DMS 273 (cell line): ENCODE data around the gene DHDH.
A peak's percentile ranks its signal among the peaks of the same experiment; 100 is the strongest.

Experiments
- DNase-seq: peaks from one replicate; lab custom pipeline; 2025; ENCODE audit not compliant: unreplicated experiment; lab: John Stamatoyannopoulos, UW

The DHDH gene

DNA sequence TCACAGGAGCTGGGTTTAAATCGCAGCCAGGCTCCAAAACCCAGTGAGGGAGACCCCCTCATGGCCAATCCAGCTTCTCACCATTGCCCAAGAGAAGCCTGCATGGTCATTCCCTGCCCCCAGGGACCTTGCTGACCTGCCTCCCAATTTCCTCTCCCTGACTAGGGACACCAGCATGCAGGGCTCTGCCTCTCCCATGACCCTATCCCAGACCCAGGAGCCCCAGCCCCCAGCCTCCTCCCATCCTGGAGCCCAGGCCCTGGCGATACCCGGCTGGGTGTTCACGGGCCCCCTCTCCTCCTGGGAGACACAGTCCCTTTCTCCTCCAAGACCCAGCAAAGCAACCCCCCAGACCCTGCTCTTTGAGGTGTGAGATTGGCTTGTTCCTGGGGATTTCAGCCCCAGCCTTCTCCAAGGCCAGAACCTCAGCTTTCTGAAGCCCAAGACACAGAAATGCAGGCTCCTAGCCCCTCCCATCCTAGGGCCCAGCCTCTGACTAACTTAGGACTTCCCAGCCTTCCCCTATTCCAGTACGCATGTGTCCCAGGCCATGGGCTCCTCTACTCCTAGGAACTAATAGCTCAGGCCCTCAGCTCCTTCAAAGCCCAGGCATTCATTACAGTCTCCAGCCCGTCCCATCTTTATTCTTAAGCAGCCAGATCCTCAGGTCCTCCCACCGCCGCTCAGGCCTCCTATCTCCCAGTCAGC is 58.5 kb downstream of the DHDH start:
- DNase-seq, result peak; percentile 77

DNA sequence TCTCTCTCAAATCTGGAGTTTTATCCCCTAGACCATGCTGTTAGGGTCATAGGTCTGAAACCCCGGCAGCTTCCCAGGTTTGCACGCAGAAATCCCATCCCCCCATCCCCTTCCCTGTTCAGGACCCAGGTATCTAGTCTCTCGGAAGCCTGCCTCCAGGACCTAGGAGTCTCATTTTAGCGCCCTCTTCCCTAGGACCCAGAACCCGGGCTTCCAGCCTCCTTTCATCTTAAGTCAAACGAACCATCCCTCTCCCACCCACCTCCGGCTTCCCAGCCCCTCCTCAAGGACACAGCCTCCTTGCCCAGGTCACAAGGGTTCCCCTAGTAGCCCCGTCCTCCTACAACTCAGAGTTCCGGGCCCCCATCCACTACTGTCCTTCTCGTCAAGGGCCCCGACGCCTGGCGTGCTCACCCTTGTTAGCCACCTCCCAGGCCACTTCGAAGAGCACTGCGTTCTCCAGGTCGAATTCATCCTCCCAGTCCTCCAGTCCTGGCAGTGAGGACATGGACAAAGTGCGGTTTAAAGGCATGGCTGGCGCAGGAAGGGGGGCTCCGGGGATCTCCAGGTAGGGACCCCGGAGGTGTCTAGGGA is 59.2 kb downstream of the DHDH start:
- peak; percentile 66 for DNase-seq

DNA sequence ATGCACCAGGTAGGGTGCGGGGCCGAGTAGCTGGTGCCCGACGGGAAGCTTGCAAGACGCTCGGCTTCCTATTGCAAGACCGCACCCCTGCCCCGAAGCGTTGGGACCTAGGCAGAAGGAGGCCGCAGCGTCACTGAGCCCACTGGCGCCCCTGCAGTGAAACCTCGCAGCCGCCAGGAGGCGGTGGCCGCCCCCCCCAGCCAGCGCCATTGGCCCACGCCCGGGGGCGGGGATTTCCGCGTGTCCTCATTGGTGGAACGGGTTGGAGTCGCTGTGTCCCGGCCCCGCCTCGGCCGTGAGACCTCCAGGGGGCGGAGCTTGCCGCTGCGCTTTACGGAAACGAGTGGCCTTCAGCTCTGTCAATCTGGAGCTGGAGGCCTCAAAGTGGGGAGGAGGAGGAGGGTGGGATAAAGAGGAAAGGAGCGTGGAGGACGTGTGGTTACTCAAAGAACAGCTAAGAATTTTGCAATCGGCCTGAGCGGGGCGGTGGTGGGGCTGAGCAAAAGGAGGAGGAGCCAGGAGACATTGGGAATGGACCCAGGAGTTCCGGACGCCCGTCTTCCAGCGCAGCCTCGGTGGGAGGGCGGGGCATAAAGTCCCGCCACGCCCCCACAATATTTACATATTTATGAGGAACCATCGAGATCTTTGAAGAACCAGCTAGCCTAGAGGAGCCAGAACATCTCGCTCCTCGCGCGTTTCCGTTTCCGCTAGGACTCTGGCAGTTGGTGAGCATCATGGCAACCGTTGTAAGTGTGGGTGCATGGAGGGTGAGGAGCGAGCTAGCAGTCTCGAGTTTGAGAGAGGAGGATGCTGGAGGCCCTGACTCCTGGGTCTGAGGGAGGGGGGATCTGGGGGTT is 59.9 kb downstream of the DHDH start, which contains the start of the genes GYS1 and RUVBL2:
Gene GYS1 (minus strand): TSS at position 135 of the 860 bp plus-strand sequence. CDS start 197 bp downstream, outside the sequence.
Gene RUVBL2 (plus strand): TSS at position 713 of the 860 bp plus-strand sequence. CDS start 25 bp downstream, at position 738.
- DNase-seq, result peak; percentile 100

DNA sequence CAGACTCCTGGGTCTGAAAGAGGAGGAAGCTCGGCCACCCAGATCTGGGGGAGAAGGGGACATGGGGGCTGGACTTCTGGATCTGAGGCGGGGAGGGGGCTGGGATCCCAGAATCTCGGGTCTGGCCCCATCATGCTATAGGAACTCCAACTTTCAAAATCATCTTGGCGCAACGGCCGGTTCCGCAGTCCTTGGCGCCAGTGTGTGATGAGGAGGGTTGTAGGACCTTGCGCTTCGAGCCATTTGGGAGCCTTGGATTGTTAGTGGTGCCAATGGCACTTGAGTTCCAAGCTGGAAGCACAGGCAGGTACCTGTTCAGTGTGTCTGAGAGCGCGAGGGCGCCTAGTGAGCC is 60.5 kb downstream of the DHDH start:
- DNase-seq, result peak; percentile 60
